Subcutaneous abdominal adipose tissue (tissue), 5 donors: Measurements from ENCODE around the gene ZNF154.
A peak's percentile ranks its signal among the peaks of the same experiment; 100 is the strongest.

Experiments
- H3K27ac ChIP-seq: one replicate; pipeline ENCODE4 v1.7.0; 2013; ENCODE audit warnings: low read depth, mild to moderate bottlenecking, inconsistent platforms, low read length, moderate library complexity
- H3K27me3 ChIP-seq, 5 donors: one replicate each; pipeline ENCODE4 v1.7.0; 2013; ENCODE audit warnings: low read length in 5 of 5, inconsistent platforms in 1 of 5; ENCODE audit not compliant: control insufficient read depth in 5 of 5, insufficient read depth in 4 of 5
- H3K36me3 ChIP-seq, 5 donors: one replicate each; pipeline ENCODE4 v1.7.0; 2013; ENCODE audit warnings: low read length in 5 of 5; ENCODE audit not compliant: control insufficient read depth in 5 of 5, insufficient read depth in 5 of 5
- H3K4me1 ChIP-seq, 5 donors: one replicate each; pipeline ENCODE4 v1.7.0; 2013; ENCODE audit warnings: low read length in 5 of 5, mild to moderate bottlenecking in 3 of 5, moderate library complexity in 1 of 5; ENCODE audit not compliant: control insufficient read depth in 5 of 5, insufficient read depth in 5 of 5
- H3K4me3 ChIP-seq, 5 donors: one replicate each; pipeline ENCODE4 v1.7.0; 2013; ENCODE audit warnings: low read length in 5 of 5, low read depth in 1 of 5
- H3K9ac ChIP-seq, 5 donors: one replicate each; pipeline ENCODE4 v1.7.0; 2013; ENCODE audit warnings: low read length in 5 of 5, mild to moderate bottlenecking in 4 of 5, moderate library complexity in 3 of 5
- H3K9me3 ChIP-seq, 5 donors: one replicate each; pipeline ENCODE4 v1.7.0; 2013; ENCODE audit warnings: low read length in 5 of 5; ENCODE audit not compliant: control insufficient read depth in 5 of 5
- donor health status: healthy.
- donor health status: healthy.
- donor health status: healthy.
- donor health status: healthy.
- donor health status: healthy.

Gene ZNF154

GRCh38 chr19:57687363-57688010 lies 21.5 kb downstream of the ZNF154 start:
- no peak overlapping the region for H3K27ac ChIP-seq
- peaks cover 8 to 12% (median 10%) of the 10 kb centered on the region in 5 donors for H3K4me1 ChIP-seq
- H3K36me3 ChIP-seq: peaks cover 24 to 47% (median 41%) of the 10 kb centered on the region in 5 donors
- peak overlapping the region in 1 of 5 donors; percentile 70 for H3K9ac ChIP-seq
- H3K9me3 ChIP-seq: peaks cover 55 to 84% (median 79%) of the 10 kb centered on the region in 5 donors
- peak overlapping the region; percentile 23 to 99 (median 57) for H3K4me3 ChIP-seq
- peaks cover 0 to 3% (median 0%) of the 10 kb centered on the region in 5 donors for H3K27me3 ChIP-seq

GRCh38 chr19:57686727-57687126 lies 22.3 kb downstream of the ZNF154 start:
- Histone ChIP-seq H3K27ac (no peak overlapping the region), H3K27me3 (peaks cover 0 to 3% (median 0%) of the 10 kb centered on the region in 5 donors), H3K4me1 (peaks cover 14 to 17% (median 15%) of the 10 kb centered on the region in 5 donors), H3K9ac (no peak overlapping the region), H3K36me3 (peaks cover 24 to 47% (median 41%) of the 10 kb centered on the region in 5 donors), H3K9me3 (peaks cover 55 to 85% (median 79%) of the 10 kb centered on the region in 5 donors), H3K4me3 (peak overlapping the region; percentile 23 to 99 (median 57))

- peak overlapping the region; percentile 51 for H3K27ac ChIP-seq
Observed at GRCh38 chr19:57682226-57682766, 26.7 kb downstream of the ZNF154 start.

GRCh38 chr19:57675881-57676280 lies 33.1 kb downstream of the ZNF154 start:
- H3K9me3 ChIP-seq: peaks cover 0 to 3% (median 0%) of the 10 kb centered on the region in 5 donors
- H3K9ac ChIP-seq: no peak overlapping the region
- H3K27ac ChIP-seq: no peak overlapping the region
- no peaks in the 10 kb centered on the region for H3K4me1 ChIP-seq
- H3K36me3 ChIP-seq: no peaks in the 10 kb centered on the region
- H3K27me3 ChIP-seq: peaks cover 0 to 2% (median 0%) of the 10 kb centered on the region in 5 donors
- H3K4me3 ChIP-seq: no peak overlapping the region

More at GRCh38 chr19:57682226-57682766, 26.7 kb downstream of the ZNF154 start:
- Histone ChIP-seq H3K27me3 (peaks cover 0 to 3% (median 0%) of the 10 kb centered on the region in 5 donors), H3K9me3 (peaks cover 37 to 51% (median 47%) of the 10 kb centered on the region in 5 donors), H3K9ac (peak overlapping the region in 4 of 5 donors; percentile 76 to 87 (median 86)), H3K4me3 (peak overlapping the region; percentile 95 to 100 (median 98)), H3K4me1 (peaks cover 10 to 19% (median 17%) of the 10 kb centered on the region in 5 donors), H3K36me3 (peaks cover 18 to 40% (median 34%) of the 10 kb centered on the region in 5 donors)

- H3K27me3 ChIP-seq: peaks cover 0 to 5% (median 0%) of the 10 kb centered on the region in 5 donors
- H3K9ac ChIP-seq: no peak overlapping the region
- H3K27ac ChIP-seq: no peak overlapping the region
- H3K4me1 ChIP-seq: no peaks in the 10 kb centered on the region
- H3K36me3 ChIP-seq: no peaks in the 10 kb centered on the region
- H3K9me3 ChIP-seq: peaks cover 0 to 2% (median 0%) of the 10 kb centered on the region in 5 donors
- H3K4me3 ChIP-seq: no peak overlapping the region
Observed at GRCh38 chr19:57672466-57672865, 36.5 kb downstream of the ZNF154 start.

GRCh38 chr19:57671124-57671895 lies 37.7 kb downstream of the ZNF154 start:
- H3K36me3 ChIP-seq: no peaks in the 10 kb centered on the region
- peaks cover 0 to 5% (median 0%) of the 10 kb centered on the region in 5 donors for H3K27me3 ChIP-seq
- H3K9me3 ChIP-seq: peaks cover 0 to 3% (median 0%) of the 10 kb centered on the region in 5 donors
- H3K4me1 ChIP-seq: no peaks in the 10 kb centered on the region
- no peak overlapping the region for H3K27ac ChIP-seq
- H3K4me3 ChIP-seq: no peak overlapping the region
- H3K9ac ChIP-seq: no peak overlapping the region

GRCh38 chr19:57668635-57669034 lies 40.4 kb downstream of the ZNF154 start, which contains the start of gene ZSCAN4:
Gene ZSCAN4 (plus strand): TSS chr19:57668935. CDS start chr19:57676146, 7,211 bp downstream.
- no peaks in the 10 kb centered on the region for H3K36me3 ChIP-seq
- H3K9me3 ChIP-seq: peaks cover 0 to 3% (median 0%) of the 10 kb centered on the region in 5 donors
- no peak within 1 kb of the TSS for H3K27ac ChIP-seq
- no peak within 1 kb of the TSS for H3K9ac ChIP-seq
- H3K27me3 ChIP-seq: peaks cover 0 to 6% (median 0%) of the 10 kb centered on the region in 5 donors
- no peak within 1 kb of the TSS for H3K4me3 ChIP-seq
- H3K4me1 ChIP-seq: peaks cover 0 to 12% (median 10%) of the 10 kb centered on the region in 5 donors

- Histone ChIP-seq H3K27ac (no peak overlapping the region), H3K9me3 (peaks cover 0 to 3% (median 0%) of the 10 kb centered on the region in 5 donors), H3K36me3 (no peaks in the 10 kb centered on the region), H3K4me3 (no peak overlapping the region), H3K4me1 (peaks cover 0 to 12% (median 11%) of the 10 kb centered on the region in 5 donors), H3K9ac (no peak overlapping the region), H3K27me3 (peaks cover 0 to 6% (median 0%) of the 10 kb centered on the region in 5 donors)
Observed at GRCh38 chr19:57667228-57667627, 41.8 kb downstream of the ZNF154 start.

- peak overlapping the region in 1 of 5 donors; percentile 46 for H3K9ac ChIP-seq
- peaks cover 0 to 6% (median 0%) of the 10 kb centered on the region in 5 donors for H3K27me3 ChIP-seq
- H3K9me3 ChIP-seq: peaks cover 0 to 3% (median 0%) of the 10 kb centered on the region in 5 donors
- peaks cover 0 to 12% (median 11%) of the 10 kb centered on the region in 5 donors for H3K4me1 ChIP-seq
- peak overlapping the region in 1 of 5 donors; percentile 59 for H3K4me3 ChIP-seq
- no peak overlapping the region for H3K27ac ChIP-seq
- H3K36me3 ChIP-seq: no peaks in the 10 kb centered on the region
Observed at GRCh38 chr19:57665261-57665806, 43.7 kb downstream of the ZNF154 start.
